HCT116 (cell line): ENCODE measurements around the gene HOMER1. TPM values are rescaled to one million over a fixed set of nuclear protein-coding genes. Genes with fewer than 3 reads are reported as not detected.

ENCODE experiments used
- ATAC-seq: fragments of 200-7000 bp; cut with Tn5 transposase; 2 replicates; pipeline ENCODE4 v1.9.1; 2020; ENCODE audit warnings: mild to moderate bottlenecking, moderate library complexity
- BruUV-seq: library from RNA; stranded (reverse); fragments of 400-500 nt; replicated peaks from 2 replicates; lab custom pipeline; 2021; lab: Mats Ljungman, UMichigan
- CTCF ChIA-PET: fragments of 300-600 bp; sonication (Branson Sonifier 250); formaldehyde crosslinking; loops from one replicate; lab custom pipeline; 2021; ENCODE audit warnings: antibody characterized with exemption; lab: Charles Lee
- POLR2A ChIA-PET: fragments of 300-600, 350-600 bp; sonication (Branson Sonifier 250); formaldehyde crosslinking; loops from one replicate; lab custom pipeline; 2021; ENCODE audit warnings: antibody characterized with exemption; lab: Charles Lee
- RAD21 ChIA-PET, 2 experiments: fragments of 300-600 bp; sonication (Branson Sonifier 250); formaldehyde crosslinking; loops; one replicate each; lab custom pipeline; 2023; ENCODE audit warnings: low total read pairs in 2 of 2; ENCODE audit not compliant: uncharacterized antibody in 2 of 2, unreplicated experiment in 2 of 2, low non-redundant PET in 1 of 2; lab: Charles Lee
- DNase-seq: peaks from one replicate; pipeline ENCODE4 v3.0.0-alpha.2; 2010; ENCODE audit warnings: low read depth, low spot score
- H2AFZ ChIP-seq: fragments of 200-600 bp; shearing (Covaris generic), sonication (generic); 2 replicates; pipeline ENCODE4 v1.6.1; 2017; ENCODE audit warnings: low read depth, mixed run types, mixed read lengths, antibody characterized with exemption, low read length; ENCODE audit not compliant: poor library complexity, severe bottlenecking
- H3K27ac ChIP-seq: 2 replicates; pipeline ENCODE4 v1.5.1; 2012; ENCODE audit warnings: low read depth, low read length
- H3K27me3 ChIP-seq: fragments of 200-600 bp; sonication (generic); 2 replicates; pipeline ENCODE4 v1.6.1; 2016; ENCODE audit warnings: mixed run types, low read length, mixed read lengths; ENCODE audit not compliant: insufficient read depth
- H3K36me3 ChIP-seq, 2 experiments: fragments of 200-500 bp in 1 of 2; fragments of 200-600 bp in 1 of 2; sonication (Bioruptor generic) in 1 of 2; sonication (generic) in 1 of 2; 2 replicates each; pipeline versions ENCODE4 v1.5.1 to v1.6.1; 2014 to 2016; ENCODE audit warnings: low read length in 2 of 2, inconsistent platforms in 1 of 2, mixed read lengths in 1 of 2, mixed run types in 1 of 2; ENCODE audit not compliant: insufficient read depth in 2 of 2, control insufficient read depth in 1 of 2
- H3K4me1 ChIP-seq, 2 experiments: fragments of 200-600 bp in 1 of 2; sonication (generic) in 1 of 2; 2 replicates each; pipeline versions ENCODE4 v1.5.1 to v1.6.1; 2012 to 2017; ENCODE audit warnings: low read length in 2 of 2, inconsistent platforms in 1 of 2, mild to moderate bottlenecking in 1 of 2, mixed read lengths in 1 of 2, mixed run types in 1 of 2, moderate library complexity in 1 of 2; ENCODE audit not compliant: insufficient read depth in 2 of 2, control insufficient read depth in 1 of 2
- H3K4me2 ChIP-seq: fragments of 200-600 bp; sonication (generic); 2 replicates; pipeline ENCODE4 v1.6.1; 2017; ENCODE audit warnings: mixed run types, low read length, mixed read lengths
- H3K4me3 ChIP-seq, 2 experiments: fragments of 200-600 bp in 1 of 2; sonication (generic) in 1 of 2; replicated peaks in 1 of 2; 2 replicates each; pipeline ENCODE4 v1.5.1; 2011 to 2016; ENCODE audit warnings: low read length in 2 of 2, control low read depth in 1 of 2, low read depth in 1 of 2, mild to moderate bottlenecking in 1 of 2, mixed read lengths in 1 of 2, mixed run types in 1 of 2
- H3K79me2 ChIP-seq: fragments of 200-600 bp; sonication (generic); 2 replicates; pipeline ENCODE4 v1.6.1; 2017; ENCODE audit warnings: mild to moderate bottlenecking, mixed run types, low read length, moderate library complexity, mixed read lengths; ENCODE audit not compliant: insufficient read depth
- H3K9ac ChIP-seq: fragments of 200-600 bp; sonication (generic); 2 replicates; pipeline ENCODE4 v1.6.1; 2016; ENCODE audit warnings: low read length, mixed read lengths
- H3K9me2 ChIP-seq: fragments of 200-600 bp; sonication (generic), shearing (Covaris generic); 2 replicates; pipeline ENCODE4 v1.6.1; 2017; ENCODE audit warnings: mixed run types, mild to moderate bottlenecking, moderate library complexity; ENCODE audit not compliant: insufficient read depth
- H3K9me3 ChIP-seq, 2 experiments: fragments of 200-500 bp in 1 of 2; fragments of 200-600 bp in 1 of 2; sonication (Bioruptor generic) in 1 of 2; sonication (generic) in 1 of 2; 2 replicates each; pipeline ENCODE4 v1.6.1; 2014 to 2017; ENCODE audit warnings: low read length in 2 of 2, mixed read lengths in 2 of 2, inconsistent platforms in 1 of 2, low read depth in 1 of 2, mild to moderate bottlenecking in 1 of 2, mixed run types in 1 of 2, moderate library complexity in 1 of 2; ENCODE audit not compliant: control insufficient read depth in 1 of 2, insufficient read depth in 1 of 2
- H4K20me1 ChIP-seq: fragments of 200-600 bp; sonication (generic), shearing (Covaris generic); 2 replicates; pipeline ENCODE4 v1.6.1; 2017; ENCODE audit warnings: mixed run types, mild to moderate bottlenecking, moderate library complexity; ENCODE audit not compliant: insufficient read depth
- ATF3 ChIP-seq: IDR thresholded peaks from 2 replicates; pipeline ENCODE4 v1.6.1; 2012
- CBX3 ChIP-seq: IDR thresholded peaks from 2 replicates; pipeline ENCODE4 v1.6.1; 2012; ENCODE audit warnings: low read depth
- CTCF ChIP-seq, 3 experiments: fragments of 200-600 bp in 1 of 3; sonication (generic) in 1 of 3; IDR thresholded peaks in 2 of 3; conservative IDR thresholded peaks in 1 of 3; 2 replicates each; pipeline ENCODE4 v1.5.1; 2012 to 2017; ENCODE audit warnings: low read depth in 2 of 3, low read length in 2 of 3, antibody characterized with exemption in 1 of 3, borderline replicate concordance in 1 of 3, control low read depth in 1 of 3, mild to moderate bottlenecking in 1 of 3, mixed read lengths in 1 of 3, mixed run types in 1 of 3, moderate library complexity in 1 of 3; ENCODE audit not compliant: insufficient read depth in 1 of 3
- ELF1 ChIP-seq: IDR thresholded peaks from 2 replicates; pipeline ENCODE4 v1.6.1; 2012; ENCODE audit warnings: low read depth, borderline replicate concordance
- EZH2 ChIP-seq: fragments of 200-600 bp; sonication (generic); IDR thresholded peaks from 2 replicates; pipeline ENCODE4 v1.6.1; 2017; ENCODE audit warnings: antibody characterized with exemption, mixed run types
- EZH2phosphoT487 ChIP-seq: fragments of 200-600 bp; IDR thresholded peaks from 2 replicates; pipeline ENCODE4 v1.6.1; 2018; ENCODE audit warnings: antibody characterized with exemption, borderline replicate concordance
- JUND ChIP-seq: IDR thresholded peaks from 2 replicates; pipeline ENCODE4 v1.6.1; 2012
- POLR2A ChIP-seq: IDR thresholded peaks from 2 replicates; pipeline ENCODE4 v1.7.0; 2011; ENCODE audit warnings: borderline replicate concordance; ENCODE audit not compliant: insufficient read depth, insufficient read length; ENCODE audit errors: extremely low read depth
- RAD21 ChIP-seq: IDR thresholded peaks from 2 replicates; pipeline ENCODE4 v1.6.1; 2012; ENCODE audit warnings: low read depth, mild to moderate bottlenecking
- REST ChIP-seq: IDR thresholded peaks from 2 replicates; pipeline ENCODE4 v1.6.1; 2012; ENCODE audit warnings: low read depth
- SIN3A ChIP-seq: IDR thresholded peaks from 2 replicates; pipeline ENCODE4 v1.6.1; 2012; ENCODE audit warnings: low read depth
- SP1 ChIP-seq: IDR thresholded peaks from 2 replicates; pipeline ENCODE4 v1.6.1; 2012; ENCODE audit warnings: low read depth
- SRF ChIP-seq: IDR thresholded peaks from 2 replicates; pipeline ENCODE4 v1.6.1; 2012; ENCODE audit warnings: low read depth
- TCF7L2 ChIP-seq: IDR thresholded peaks from 2 replicates; pipeline ENCODE4 v1.7.0; 2011; ENCODE audit warnings: borderline replicate concordance, inconsistent platforms; ENCODE audit not compliant: insufficient read depth, insufficient read length; ENCODE audit errors: extremely low read depth
- YY1 ChIP-seq: IDR thresholded peaks from 2 replicates; pipeline ENCODE4 v1.6.1; 2011; ENCODE audit warnings: low read length, low read depth, moderate library complexity, mild to moderate bottlenecking; ENCODE audit not compliant: insufficient replicate concordance; ENCODE audit errors: extremely low read depth
- ZNF274 ChIP-seq: fragments of 200-500 bp; sonication (Bioruptor generic); IDR thresholded peaks from 2 replicates; pipeline ENCODE4 v1.6.1; 2014; ENCODE audit warnings: mild to moderate bottlenecking, low read depth, low read length, inconsistent platforms
- intact Hi-C: fragments of 100-400 bp; cut with micrococcal nuclease; formaldehyde crosslinking; loops from 2 replicates; pipeline ENCODE4 v1.10.0; 2022
- total RNA-seq: library from RNA; stranded (reverse); gene quantifications from one replicate; pipeline ENCODE4 v1.2.1, GENCODE V29; 2021; ENCODE audit not compliant: unreplicated experiment

HOMER1 gene
- total RNA-seq, 1 experiment from 2014 or later = 21.4 TPM

- TF ChIP-seq SRF = no peak
- no peak for TF ChIP-seq EZH2phosphoT487
- no peak for TF ChIP-seq ELF1
- no peak for TF ChIP-seq TCF7L2
- TF ChIP-seq EZH2 = no peak
- TF ChIP-seq, all 23 proteins: peak for 0
Measured at GRCh38 chr5:79518718-79519117, 4.8 kb upstream of the HOMER1 start (continued).

- no peak overlapping the region for H3K27ac ChIP-seq
- BruUV-seq = no TSS peak
- H3K9me2 ChIP-seq = no peaks in the 10 kb centered on the region
- no peaks in the 10 kb centered on the region for H3K9me3 ChIP-seq
- POLR2A ChIA-PET = no interaction called here
- no peak overlapping the region for H2AFZ ChIP-seq
- H3K27me3 ChIP-seq = no peaks in the 10 kb centered on the region
- no peaks in the 10 kb centered on the region for H4K20me1 ChIP-seq
- no peak overlapping the region for H3K9ac ChIP-seq
- H3K4me2 ChIP-seq = no peak overlapping the region
- no peak for TF ChIP-seq YY1
- TF ChIP-seq RAD21 = no peak
- TF ChIP-seq ATF3 = no peak
- no peak for TF ChIP-seq ZNF274
- TF ChIP-seq EZH2 = no peak
- no peak for TF ChIP-seq SP1
- TF ChIP-seq CTCF (IDR thresholded peaks at IDR 0.05 in 2 of 3, conservative IDR thresholded peaks at IDR 0.05 in 1 of 3; ENCODE audit: borderline replicate concordance in 1 of 3, insufficient read depth in 1 of 3, low read depth in 2 of 3, low read length in 2 of 3) = no peak
- TF ChIP-seq REST = no peak
- no peak for TF ChIP-seq SIN3A
- TF ChIP-seq CBX3 = no peak
- TF ChIP-seq EZH2phosphoT487 = no peak
- TF ChIP-seq POLR2A = no peak
- TF ChIP-seq JUND = no peak
- no peak for TF ChIP-seq ELF1
- TF ChIP-seq, all 23 proteins: peak for 0
- H3K36me3 ChIP-seq = no peaks in the 10 kb centered on the region
- peaks cover 4% of the 10 kb centered on the region for H3K79me2 ChIP-seq
- DNase-seq = no peak
- peaks cover 9 to 18% of the 10 kb centered on the region in 2 experiments for H3K4me1 ChIP-seq
- no peak overlapping the region for H3K4me3 ChIP-seq
- ATAC-seq = no peak
- intact Hi-C loops = loop anchor here (10.0 kb wide), 1 partner anchor 63 kb away; no protein-coding TSS in a partner anchor
- ChIA-PET RAD21 (no interaction called here), CTCF (no interaction called here)
Measured at GRCh38 chr5:79517601-79518000, 3.7 kb upstream of the HOMER1 start.
